ENCODE data around the gene CTBP2.
A peak's percentile ranks its signal among the peaks of the same experiment; 100 is the strongest.

Gene CTBP2

GRCh38 chr10:125159932-125160855 is at the start of gene CTBP2:
Gene CTBP2, minus strand, starts transcription at chr10:125160563.
- DNase-seq (ENCODE audit: low read depth) = no peak

- DNase-seq (ENCODE audit: low read depth) = peak; percentile 53
Measured at GRCh38 chr10:125209591-125210355, 49.4 kb upstream of the CTBP2 start.

GRCh38 chr10:125208854-125209565 is 48.6 kb upstream of the CTBP2 start:
- no peak for DNase-seq (ENCODE audit: low read depth)

GRCh38 chr10:125206623-125207022 is 46.3 kb upstream of the CTBP2 start:
- DNase-seq (ENCODE audit: low read depth) = no peak

- no peak for DNase-seq (ENCODE audit: low read depth)
Measured at GRCh38 chr10:125205431-125205830, 45.1 kb upstream of the CTBP2 start.

GRCh38 chr10:125204400-125204799 is 44.0 kb upstream of the CTBP2 start:
- no peak for DNase-seq (ENCODE audit: low read depth)

GRCh38 chr10:125203186-125203800 is 42.9 kb upstream of the CTBP2 start:
- no peak for DNase-seq (ENCODE audit: low read depth)

GRCh38 chr10:125201791-125202622 is 41.6 kb upstream of the CTBP2 start:
- no peak for DNase-seq (ENCODE audit: low read depth)

- DNase-seq (ENCODE audit: low read depth) = no peak
Measured at GRCh38 chr10:125201108-125201524, 40.8 kb upstream of the CTBP2 start.

GRCh38 chr10:125200396-125200795 is 40.0 kb upstream of the CTBP2 start:
- DNase-seq (ENCODE audit: low read depth) = no peak

GRCh38 chr10:125199270-125199669 is 38.9 kb upstream of the CTBP2 start:
- no peak for DNase-seq (ENCODE audit: low read depth)

GRCh38 chr10:125194814-125195213 is 34.5 kb upstream of the CTBP2 start:
- no peak for DNase-seq (ENCODE audit: low read depth)

GRCh38 chr10:125193306-125193877 is 33.0 kb upstream of the CTBP2 start:
- DNase-seq (ENCODE audit: low read depth) = no peak

GRCh38 chr10:125192620-125193019 is 32.3 kb upstream of the CTBP2 start:
- no peak for DNase-seq (ENCODE audit: low read depth)

- DNase-seq (ENCODE audit: low read depth) = no peak
Measured at GRCh38 chr10:125192005-125192404, 31.6 kb upstream of the CTBP2 start.

- no peak for DNase-seq (ENCODE audit: low read depth)
Measured at GRCh38 chr10:125190946-125191345, 30.6 kb upstream of the CTBP2 start.

- no peak for DNase-seq (ENCODE audit: low read depth)
Measured at GRCh38 chr10:125190414-125190813, 30.1 kb upstream of the CTBP2 start.

- no peak for DNase-seq (ENCODE audit: low read depth)
Measured at GRCh38 chr10:125189162-125189561, 28.8 kb upstream of the CTBP2 start.

- DNase-seq (ENCODE audit: low read depth) = no peak
Measured at GRCh38 chr10:125187238-125188194, 27.2 kb upstream of the CTBP2 start.

All from stromal cell of bone marrow (primary cell).